Liver (tissue), 3 donors: ENCODE measurements around the gene CDK19.

ENCODE experiments used
- CTCF ChIP-seq: fragments of 150-350 bp; IDR thresholded peaks from 2 replicates; pipeline ENCODE4 v1.5.1; 2017; ENCODE audit warnings: improper control_type of control experiment, low read depth, low read length; ENCODE audit not compliant: missing input control
- FOXA1 ChIP-seq: IDR thresholded peaks from 2 replicates; pipeline ENCODE4 v1.6.1; 2016; ENCODE audit warnings: antibody characterized with exemption
- GABPA ChIP-seq, 2 donors: IDR thresholded peaks in 1 of 2; conservative IDR thresholded peaks in 1 of 2; 2 replicates each; pipeline ENCODE4 v1.6.1; 2016; ENCODE audit warnings: antibody characterized with exemption in 2 of 2, mild to moderate bottlenecking in 1 of 2, moderate library complexity in 1 of 2
- HNF4G ChIP-seq: IDR thresholded peaks from 2 replicates; pipeline ENCODE4 v1.6.1; 2016; ENCODE audit warnings: antibody characterized with exemption
- JUND ChIP-seq, 2 donors: IDR thresholded peaks; 2 replicates each; pipeline ENCODE4 v1.6.1; 2016; ENCODE audit warnings: antibody characterized with exemption in 2 of 2
- MAX ChIP-seq: IDR thresholded peaks from 2 replicates; pipeline ENCODE4 v1.6.1; 2016; ENCODE audit warnings: antibody characterized with exemption
- RAD21 ChIP-seq, 2 donors: IDR thresholded peaks; 2 replicates each; pipeline ENCODE4 v1.6.1; 2016; ENCODE audit warnings: antibody characterized with exemption in 2 of 2, mild to moderate bottlenecking in 2 of 2
- REST ChIP-seq: IDR thresholded peaks from 2 replicates; pipeline ENCODE4 v1.6.1; 2016; ENCODE audit warnings: antibody characterized with exemption, mild to moderate bottlenecking
- RXRA ChIP-seq, 2 donors: IDR thresholded peaks; 2 replicates each; pipeline ENCODE4 v1.6.1; 2017 to 2018; ENCODE audit warnings: antibody characterized with exemption in 2 of 2, mild to moderate bottlenecking in 1 of 2
- SP1 ChIP-seq: IDR thresholded peaks from 2 replicates; pipeline ENCODE4 v1.6.1; 2018; ENCODE audit warnings: antibody characterized with exemption, mild to moderate bottlenecking
- TAF1 ChIP-seq: conservative IDR thresholded peaks from 2 replicates; pipeline ENCODE4 v1.6.1; 2016; ENCODE audit warnings: antibody characterized with exemption, mild to moderate bottlenecking
- YY1 ChIP-seq: IDR thresholded peaks from 2 replicates; pipeline ENCODE4 v1.6.1; 2016; ENCODE audit warnings: antibody characterized with exemption, mild to moderate bottlenecking
- TF ChIP-seq, protein P1 (sequence below): IDR thresholded peaks from 2 replicates; pipeline ENCODE4 v1.6.1; 2016; ENCODE audit warnings: antibody characterized with exemption
- TF ChIP-seq, protein P2 (sequence below): IDR thresholded peaks from 2 replicates; pipeline ENCODE4 v1.6.1; 2016; ENCODE audit warnings: antibody characterized with exemption
- donor health status: healthy.
- donor health status: healthy.

- TF ChIP-seq CTCF (no peak), RXRA (IDR thresholded peaks at IDR 0.05) (no peak), YY1 (no peak), GABPA (IDR thresholded peaks at IDR 0.05 in 1 of 2, conservative IDR thresholded peaks at IDR 0.05 in 1 of 2) (no peak), SP1 (no peak), MAX (no peak), REST (no peak), HNF4G (no peak), JUND (IDR thresholded peaks at IDR 0.05) (no peak), TAF1 (no peak), RAD21 (IDR thresholded peaks at IDR 0.05) (no peak), FOXA1 (no peak)
- TF ChIP-seq, protein P1, sequence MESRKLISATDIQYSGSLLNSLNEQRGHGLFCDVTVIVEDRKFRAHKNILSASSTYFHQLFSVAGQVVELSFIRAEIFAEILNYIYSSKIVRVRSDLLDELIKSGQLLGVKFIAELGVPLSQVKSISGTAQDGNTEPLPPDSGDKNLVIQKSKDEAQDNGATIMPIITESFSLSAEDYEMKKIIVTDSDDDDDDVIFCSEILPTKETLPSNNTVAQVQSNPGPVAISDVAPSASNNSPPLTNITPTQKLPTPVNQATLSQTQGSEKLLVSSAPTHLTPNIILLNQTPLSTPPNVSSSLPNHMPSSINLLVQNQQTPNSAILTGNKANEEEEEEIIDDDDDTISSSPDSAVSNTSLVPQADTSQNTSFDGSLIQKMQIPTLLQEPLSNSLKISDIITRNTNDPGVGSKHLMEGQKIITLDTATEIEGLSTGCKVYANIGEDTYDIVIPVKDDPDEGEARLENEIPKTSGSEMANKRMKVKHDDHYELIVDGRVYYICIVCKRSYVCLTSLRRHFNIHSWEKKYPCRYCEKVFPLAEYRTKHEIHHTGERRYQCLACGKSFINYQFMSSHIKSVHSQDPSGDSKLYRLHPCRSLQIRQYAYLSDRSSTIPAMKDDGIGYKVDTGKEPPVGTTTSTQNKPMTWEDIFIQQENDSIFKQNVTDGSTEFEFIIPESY = no peak
- TF ChIP-seq, protein P2, sequence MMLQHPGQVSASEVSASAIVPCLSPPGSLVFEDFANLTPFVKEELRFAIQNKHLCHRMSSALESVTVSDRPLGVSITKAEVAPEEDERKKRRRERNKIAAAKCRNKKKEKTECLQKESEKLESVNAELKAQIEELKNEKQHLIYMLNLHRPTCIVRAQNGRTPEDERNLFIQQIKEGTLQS = no peak
These were observed 57.3 kb downstream of the CDK19 start for GRCh38 chr6:110757926-110758325.
